Measurements from ENCODE around the gene RCBTB2.

RCBTB2 gene

GRCh38 chr13:48448285-48448958 is 84.5 kb downstream of the RCBTB2 start:
- no peak for TF ChIP-seq CTCF (IDR thresholded peaks at IDR 0.05; ENCODE audit: low read depth, low read length)
- H3K4me3 ChIP-seq (ENCODE audit: low read depth, low read length) = no peak overlapping the region

- H3K4me3 ChIP-seq (ENCODE audit: low read depth, low read length) = no peak overlapping the region
- TF ChIP-seq CTCF (IDR thresholded peaks at IDR 0.05; ENCODE audit: low read depth, low read length) = no peak
These were observed 86.4 kb downstream of the RCBTB2 start for GRCh38 chr13:48446464-48446863.

GRCh38 chr13:48443442-48444208 is 89.3 kb downstream of the RCBTB2 start:
- no peak for TF ChIP-seq CTCF (IDR thresholded peaks at IDR 0.05; ENCODE audit: low read depth, low read length)
- H3K4me3 ChIP-seq (ENCODE audit: low read depth, low read length) = no peak overlapping the region
